SK-N-SH (cell line): Measurements from ENCODE around the gene LRMDA.
"Not testable (repeated sequence)": the region's sequence is repeated elsewhere in the genome, so short reads cannot be mapped to it uniquely, and the experiment has no call there.

ENCODE experiments used
- CTCF ChIP-seq: fragments of 200-600 bp; sonication (generic); IDR thresholded peaks from 2 replicates; pipeline ENCODE4 v1.6.1; 2017; ENCODE audit warnings: antibody characterized with exemption, mild to moderate bottlenecking, moderate library complexity
- USF1 ChIP-seq: IDR thresholded peaks from 2 replicates; pipeline ENCODE4 v1.4.0; 2012; ENCODE audit warnings: low read depth, borderline replicate concordance

- not testable (repeated sequence) for TF ChIP-seq CTCF, USF1
These were observed 87.8 kb downstream of the LRMDA start for GRCh38 chr10:75519213-75519612.
